IMR-90 (cell line): ENCODE measurements around the gene MAP6. TPM values are rescaled to one million over a fixed set of nuclear protein-coding genes. Genes with fewer than 3 reads are reported as not detected.

Experiments used
- ATAC-seq: fragments of 200-7000 bp; cut with Tn5 transposase; 2 replicates; pipeline ENCODE4 v1.9.1; 2020; ENCODE audit warnings: low read depth, mild to moderate bottlenecking, moderate library complexity
- BruUV-seq: library from RNA; stranded (reverse); fragments of 400-500 nt; replicated peaks from 2 replicates; lab custom pipeline; 2021; lab: Mats Ljungman, UMichigan
- CTCF ChIA-PET: fragments of 300-600 bp; formaldehyde crosslinking; extraction: SDS; loops from one replicate; lab custom pipeline; 2021; ENCODE audit warnings: antibody characterized with exemption; lab: Yijun Ruan, JAX
- POLR2A ChIA-PET: fragments of 300-600 bp; sonication (Branson Sonifier 250); formaldehyde crosslinking; loops from one replicate; lab custom pipeline; 2022; ENCODE audit warnings: antibody characterized with exemption; ENCODE audit not compliant: unreplicated experiment; lab: Charles Lee
- DNase-seq: peaks from one replicate; pipeline ENCODE4 v3.0.0; 2013
- H2AFZ ChIP-seq: replicated peaks from 2 replicates; pipeline ENCODE3; 2013; ENCODE audit warnings: low read length, mild to moderate bottlenecking; ENCODE audit not compliant: poor library complexity
- H2AK5ac ChIP-seq: 2 replicates; pipeline ENCODE4 v1.6.1; 2013; ENCODE audit warnings: low read depth, low read length, inconsistent platforms
- H2AK9ac ChIP-seq: replicated peaks from 2 replicates; pipeline ENCODE3; 2013; ENCODE audit warnings: mild to moderate bottlenecking, low read depth, low read length, moderate library complexity; ENCODE audit not compliant: poor library complexity
- H2BK120ac ChIP-seq: 2 replicates; pipeline ENCODE4 v1.6.1; 2013; ENCODE audit warnings: low read depth, low read length, inconsistent platforms
- H2BK15ac ChIP-seq: 3 replicates; pipeline ENCODE4 v1.6.1; 2013; ENCODE audit warnings: low read depth, low read length, inconsistent platforms
- H2BK20ac ChIP-seq: 2 replicates; pipeline ENCODE4 v1.6.1; 2013; ENCODE audit warnings: low read depth, mild to moderate bottlenecking, inconsistent platforms, low read length, moderate library complexity
- H2BK5ac ChIP-seq: 2 replicates; pipeline ENCODE4 v1.6.1; 2013; ENCODE audit warnings: mild to moderate bottlenecking, low read depth, low read length, inconsistent platforms; ENCODE audit not compliant: poor library complexity, severe bottlenecking
- H3K14ac ChIP-seq: replicated peaks from 2 replicates; pipeline ENCODE4 v1.6.1; 2013; ENCODE audit warnings: low read depth, low read length, inconsistent platforms
- H3K18ac ChIP-seq: 2 replicates; pipeline ENCODE4 v1.6.1; 2013; ENCODE audit warnings: low read depth, low read length, control low read depth
- H3K23ac ChIP-seq: 2 replicates; pipeline ENCODE4 v1.6.1; 2013; ENCODE audit warnings: low read depth, low read length, inconsistent platforms
- H3K27ac ChIP-seq: 2 replicates; pipeline ENCODE4 v1.5.1; 2013; ENCODE audit warnings: mild to moderate bottlenecking, control low read depth, low read length; ENCODE audit not compliant: insufficient read depth
- H3K27me3 ChIP-seq: 2 replicates; pipeline ENCODE4 v1.6.1; 2013; ENCODE audit warnings: low read length; ENCODE audit not compliant: control insufficient read depth, insufficient read depth
- H3K36me3 ChIP-seq: 2 replicates; pipeline ENCODE4 v1.6.1; 2013; ENCODE audit warnings: low read length, mixed read lengths; ENCODE audit not compliant: control insufficient read depth, insufficient read depth
- H3K4ac ChIP-seq: 2 replicates; pipeline ENCODE4 v1.6.1; 2013; ENCODE audit warnings: low read depth, low read length, inconsistent platforms
- H3K4me1 ChIP-seq: 2 replicates; pipeline ENCODE4 v1.6.1; 2013; ENCODE audit warnings: low read length, mixed read lengths; ENCODE audit not compliant: control insufficient read depth, insufficient read depth
- H3K4me2 ChIP-seq: 2 replicates; pipeline ENCODE4 v1.6.1; 2013; ENCODE audit warnings: low read depth, mild to moderate bottlenecking, control low read depth, low read length, moderate library complexity
- H3K4me3 ChIP-seq: 2 replicates; pipeline ENCODE4 v1.5.1; 2013; ENCODE audit warnings: low read depth, mild to moderate bottlenecking, control low read depth, low read length, moderate library complexity; ENCODE audit not compliant: insufficient read depth
- H3K56ac ChIP-seq: 2 replicates; pipeline ENCODE4 v1.6.1; 2013; ENCODE audit warnings: low read length, inconsistent platforms; ENCODE audit not compliant: insufficient read depth; ENCODE audit errors: extremely low read depth
- H3K79me1 ChIP-seq, 2 experiments: 2 replicates each; pipeline ENCODE4 v1.6.1; 2013; ENCODE audit warnings: low read length in 2 of 2, inconsistent platforms in 1 of 2, low read depth in 1 of 2
- H3K9ac ChIP-seq: 2 replicates; pipeline ENCODE4 v1.6.1; 2013; ENCODE audit warnings: low read depth, low read length, control low read depth
- H3K9me1 ChIP-seq: 2 replicates; pipeline ENCODE4 v1.6.1; 2013; ENCODE audit warnings: low read length, inconsistent platforms; ENCODE audit not compliant: insufficient read depth
- H3K9me3 ChIP-seq: 2 replicates; pipeline ENCODE4 v1.6.1; 2013; ENCODE audit warnings: low read length; ENCODE audit not compliant: control insufficient read depth, insufficient read depth
- H4K20me1 ChIP-seq: 2 replicates; pipeline ENCODE4 v1.6.1; 2013; ENCODE audit warnings: low read length, inconsistent platforms; ENCODE audit not compliant: insufficient read depth
- H4K5ac ChIP-seq: 2 replicates; pipeline ENCODE4 v1.6.1; 2013; ENCODE audit warnings: mild to moderate bottlenecking, low read depth, low read length, control low read depth
- H4K8ac ChIP-seq, 2 experiments: 2 replicates each; pipeline ENCODE4 v1.6.1; 2013; ENCODE audit warnings: low read depth in 2 of 2, low read length in 2 of 2, control low read depth in 1 of 2, inconsistent platforms in 1 of 2
- H4K91ac ChIP-seq: 2 replicates; pipeline ENCODE4 v1.6.1; 2013; ENCODE audit warnings: low read depth, low read length, inconsistent platforms; ENCODE audit not compliant: insufficient read depth
- FOS ChIP-seq: fragments of 150-350 bp; IDR thresholded peaks from 2 replicates; pipeline ENCODE4 v1.6.1; 2016; ENCODE audit warnings: low read depth, low read length
- RAD21 ChIP-seq: IDR thresholded peaks from 2 replicates; pipeline ENCODE4 v1.6.1; 2012; ENCODE audit warnings: low read length, improper control_type of control experiment
- RCOR1 ChIP-seq: IDR thresholded peaks from 2 replicates; pipeline ENCODE4 v1.6.1; 2012; ENCODE audit warnings: mild to moderate bottlenecking, low read length, improper control_type of control experiment; ENCODE audit not compliant: insufficient replicate concordance
- RFX5 ChIP-seq: IDR thresholded peaks from 2 replicates; pipeline ENCODE4 v1.8.0; 2012; ENCODE audit warnings: low read depth, mild to moderate bottlenecking, low read length, moderate library complexity
- SMC3 ChIP-seq: fragments of 150-350 bp; IDR thresholded peaks from 2 replicates; pipeline ENCODE4 v1.6.1; 2016; ENCODE audit warnings: low read depth, mild to moderate bottlenecking, antibody characterized with exemption, low read length, moderate library complexity
- WGBS, 2 experiments: methylation state at CpG; one replicate each; pipeline versions ENCODE4 v1.1.5 to v1.1.7; 2013; ENCODE audit warnings: missing lambda C conversion rate in 2 of 2; ENCODE audit not compliant: insufficient read length in 1 of 2; ENCODE audit errors: extremely low coverage in 2 of 2; 5-methylcytosine and 5-hydroxymethylcytosine counted together
- dilution Hi-C: fragments of 300-500 bp; cut with HindIII; formaldehyde crosslinking; loops from one replicate; pipeline ENCODE4 v1.14.3; 2018; ENCODE audit warnings: low sequenced_read_pairs; ENCODE audit not compliant: unreplicated experiment
- in situ Hi-C: fragments of 300-500 bp; cut with MboI; formaldehyde crosslinking; loops from 3 replicates; pipeline ENCODE4 v1.14.3; 2019; ENCODE audit warnings: low sequenced_read_pairs, inconsistent platforms, mixed read lengths
- intact Hi-C: fragments of 100-400 bp; cut with micrococcal nuclease; formaldehyde crosslinking; loops from 2 replicates; pipeline ENCODE4 v1.10.0; 2022
- polyA plus RNA-seq, 3 experiments: library from polyadenylated mRNA; depleted of rRNA; stranded (reverse); fragments of >200 nt; gene quantifications; 2 replicates each; pipeline ENCODE4 v1.2.3, GENCODE V29; 2012; ENCODE audit warnings: low replicate concordance in 1 of 3
- total RNA-seq: library from RNA; depleted of rRNA; stranded (reverse); fragments of >200 nt; gene quantifications from 2 replicates; pipeline ENCODE4 v1.2.3, GENCODE V29; 2012
- TF ChIP-seq, protein P1 (sequence below): conservative IDR thresholded peaks from 2 replicates; pipeline ENCODE4 v1.5.1; 2012; ENCODE audit warnings: mild to moderate bottlenecking, low read depth, low read length, improper control_type of control experiment

The MAP6 gene
- total and polyA plus RNA-seq, 2 of the 4 experiments (the other 2 are of a cell fraction), result 3.0 to 3.4 TPM

DNA sequence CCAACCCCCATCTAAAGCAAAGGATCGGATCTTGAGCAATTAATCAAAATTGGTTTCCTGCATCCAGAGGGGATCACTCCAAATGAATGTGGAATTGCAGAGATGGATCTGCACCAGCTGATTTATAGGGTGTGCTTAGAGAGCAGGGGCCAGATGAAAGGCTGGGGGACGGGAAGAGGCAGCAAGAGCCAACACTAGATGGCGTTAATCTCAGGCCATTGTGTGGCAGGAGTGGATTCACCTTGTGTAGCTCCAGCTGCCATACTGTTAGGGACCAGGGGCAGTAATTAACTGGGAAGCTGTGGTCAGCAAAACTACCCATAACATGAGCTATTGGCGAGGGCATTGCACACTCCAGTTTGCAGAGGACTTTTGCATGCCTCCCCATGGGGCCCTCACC is 71.2 kb downstream of the MAP6 start:
- in situ Hi-C loops, result no loop called here
- 0 out of 2 replicates have a peak, but pooled peaks have one; percentile 13 for ATAC-seq
- WGBS, 2 experiments, result no CpG with 5 or more reads among the region's 4 CpGs
- Histone ChIP-seq H3K14ac (no peak overlapping the region), H2BK120ac (no peak overlapping the region), H3K36me3 (no peaks in the 10 kb centered on the region), H3K79me1 (no peaks in the 10 kb centered on the region), H3K4me2 (no peak overlapping the region), H3K4ac (no peak overlapping the region), H3K56ac (no peak overlapping the region), H2AFZ (peak overlapping the region; percentile 16), H2BK15ac (no peak overlapping the region), H3K9ac (no peak overlapping the region), H3K4me1 (peaks cover 5% of the 10 kb centered on the region), H3K27me3 (peaks cover 8% of the 10 kb centered on the region), H4K20me1 (no peaks in the 10 kb centered on the region), H3K9me1 (peaks cover 6% of the 10 kb centered on the region), H4K5ac (no peak overlapping the region), H2AK9ac (peak overlapping the region; percentile 22), H2BK20ac (no peak overlapping the region), H3K4me3 (no peak overlapping the region), H2AK5ac (no peak overlapping the region), H4K8ac (no peak overlapping the region), H4K91ac (no peak overlapping the region), H3K18ac (no peak overlapping the region), H3K23ac (no peak overlapping the region), H3K27ac (no peak overlapping the region), H2BK5ac (no peak overlapping the region), H3K9me3 (no peaks in the 10 kb centered on the region)
- dilution Hi-C loops, result no loop called here
- DNase-seq, result no peak
- intact Hi-C loops, result no loop called here
- peak; percentile 45 for TF ChIP-seq RAD21
- TF ChIP-seq RCOR1, result no peak
- TF ChIP-seq, protein P1, sequence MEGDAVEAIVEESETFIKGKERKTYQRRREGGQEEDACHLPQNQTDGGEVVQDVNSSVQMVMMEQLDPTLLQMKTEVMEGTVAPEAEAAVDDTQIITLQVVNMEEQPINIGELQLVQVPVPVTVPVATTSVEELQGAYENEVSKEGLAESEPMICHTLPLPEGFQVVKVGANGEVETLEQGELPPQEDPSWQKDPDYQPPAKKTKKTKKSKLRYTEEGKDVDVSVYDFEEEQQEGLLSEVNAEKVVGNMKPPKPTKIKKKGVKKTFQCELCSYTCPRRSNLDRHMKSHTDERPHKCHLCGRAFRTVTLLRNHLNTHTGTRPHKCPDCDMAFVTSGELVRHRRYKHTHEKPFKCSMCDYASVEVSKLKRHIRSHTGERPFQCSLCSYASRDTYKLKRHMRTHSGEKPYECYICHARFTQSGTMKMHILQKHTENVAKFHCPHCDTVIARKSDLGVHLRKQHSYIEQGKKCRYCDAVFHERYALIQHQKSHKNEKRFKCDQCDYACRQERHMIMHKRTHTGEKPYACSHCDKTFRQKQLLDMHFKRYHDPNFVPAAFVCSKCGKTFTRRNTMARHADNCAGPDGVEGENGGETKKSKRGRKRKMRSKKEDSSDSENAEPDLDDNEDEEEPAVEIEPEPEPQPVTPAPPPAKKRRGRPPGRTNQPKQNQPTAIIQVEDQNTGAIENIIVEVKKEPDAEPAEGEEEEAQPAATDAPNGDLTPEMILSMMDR, result peak; percentile 35
- no peak for TF ChIP-seq FOS
- TF ChIP-seq SMC3, result peak; percentile 32; the same call in 1 of the 2 replicates
- no peak for TF ChIP-seq RFX5
- CTCF ChIA-PET, result interaction anchor here (1.2 to 1.8 kb wide), 2 partner anchors 20 to 210 kb away, joined by 3 to 4 read pairs; no protein-coding TSS in a partner anchor
- BruUV-seq, result no TSS peak
- POLR2A ChIA-PET, result no interaction called here
